Neural cell (in vitro differentiated cells): ENCODE data around the gene VAV3. TPM values are rescaled to one million over a fixed set of nuclear protein-coding genes. Genes with fewer than 3 reads are reported as not detected.

Experiments used
- H2AFZ ChIP-seq: fragments of 200-600, 300-800 bp; sonication (generic), shearing (Covaris generic); 2 replicates; pipeline ENCODE4 v1.6.0; 2014; ENCODE audit warnings: low read depth, mild to moderate bottlenecking, antibody characterized with exemption, low read length, moderate library complexity
- H3F3A ChIP-seq: fragments of 200-600 bp; shearing (Covaris generic); 2 replicates; pipeline ENCODE4 v1.6.1; 2016; ENCODE audit warnings: mild to moderate bottlenecking, moderate library complexity, mixed read lengths, antibody characterized with exemption, low read length; ENCODE audit not compliant: insufficient read depth, poor library complexity, severe bottlenecking
- H3K27ac ChIP-seq: fragments of 200-600, 300-800 bp; sonication (generic), shearing (Covaris generic); 2 replicates; pipeline ENCODE4 v1.5.1; 2014; ENCODE audit warnings: mild to moderate bottlenecking, low read length, moderate library complexity
- H3K27me3 ChIP-seq: fragments of 300-800, 200-600 bp; sonication (generic), shearing (Covaris generic); 2 replicates; pipeline ENCODE4 v1.6.0; 2014; ENCODE audit warnings: mild to moderate bottlenecking, low read depth, low read length, moderate library complexity; ENCODE audit not compliant: insufficient read depth
- H3K36me3 ChIP-seq: fragments of 300-800, 200-600 bp; sonication (generic), shearing (Covaris generic); 2 replicates; pipeline ENCODE4 v1.5.1; 2014; ENCODE audit warnings: mild to moderate bottlenecking, antibody characterized with exemption, low read length, moderate library complexity; ENCODE audit not compliant: insufficient read depth
- H3K4me2 ChIP-seq: fragments of 300-800, 200-600 bp; sonication (generic), shearing (Covaris generic); 2 replicates; pipeline ENCODE4 v1.6.0; 2014; ENCODE audit warnings: mild to moderate bottlenecking, low read length
- H3K4me3 ChIP-seq: fragments of 300-800, 200-600 bp; sonication (generic), shearing (Covaris generic); 2 replicates; pipeline ENCODE4 v1.5.1; 2014; ENCODE audit warnings: mild to moderate bottlenecking, low read length, moderate library complexity
- H3K79me2 ChIP-seq: fragments of 200-600 bp; shearing (Covaris generic); replicated peaks from 2 replicates; pipeline ENCODE4 v1.6.0; 2014; ENCODE audit warnings: mild to moderate bottlenecking, low read length, moderate library complexity; ENCODE audit not compliant: insufficient read depth
- H3K9ac ChIP-seq: fragments of 300-800, 200-600 bp; sonication (generic), shearing (Covaris generic); 2 replicates; pipeline ENCODE4 v1.6.1; 2016; ENCODE audit warnings: mild to moderate bottlenecking, low read length, mixed read lengths
- H3K9me2 ChIP-seq: fragments of 200-600 bp; shearing (Covaris generic); 2 replicates; pipeline ENCODE4 v1.6.1; 2016; ENCODE audit warnings: mild to moderate bottlenecking, low read length, mixed read lengths; ENCODE audit not compliant: insufficient read depth
- H3K9me3 ChIP-seq: fragments of 200-600, 300-800 bp; sonication (generic), shearing (Covaris generic); 2 replicates; pipeline ENCODE4 v1.6.1; 2016; ENCODE audit warnings: mild to moderate bottlenecking, mixed run types, low read length, moderate library complexity, mixed read lengths
- H4K20me1 ChIP-seq: fragments of 200-600 bp; shearing (Covaris generic); 2 replicates; pipeline ENCODE4 v1.6.1; 2016; ENCODE audit warnings: mild to moderate bottlenecking, mixed run types; ENCODE audit not compliant: insufficient read depth
- CTCF ChIP-seq: fragments of 450-650 bp; IDR thresholded peaks from 2 replicates; pipeline ENCODE4 v1.5.1; 2014; ENCODE audit warnings: antibody characterized with exemption, mild to moderate bottlenecking, moderate library complexity; ENCODE audit not compliant: poor library complexity, severe bottlenecking
- EP300 ChIP-seq: fragments of 450-650 bp; conservative IDR thresholded peaks from 2 replicates; pipeline ENCODE4 v1.6.1; 2014; ENCODE audit warnings: antibody characterized with exemption, mild to moderate bottlenecking, moderate library complexity; ENCODE audit not compliant: poor library complexity, severe bottlenecking
- EZH2 ChIP-seq: fragments of 200-600, 300-800 bp; shearing (Covaris generic), sonication (generic); IDR thresholded peaks from 2 replicates; pipeline ENCODE4 v1.6.1; 2014; ENCODE audit warnings: antibody characterized with exemption, low read length, borderline replicate concordance, mild to moderate bottlenecking; ENCODE audit not compliant: insufficient read depth, poor library complexity, severe bottlenecking
- MXI1 ChIP-seq: fragments of 450-650 bp; conservative IDR thresholded peaks from 2 replicates; pipeline ENCODE4 v1.6.1; 2014; ENCODE audit warnings: antibody characterized with exemption, mild to moderate bottlenecking; ENCODE audit not compliant: poor library complexity, severe bottlenecking
- POLR2AphosphoS5 ChIP-seq: IDR thresholded peaks from 2 replicates; pipeline ENCODE4 v1.6.1; 2012
- RAD21 ChIP-seq: fragments of 450-650 bp; conservative IDR thresholded peaks from 2 replicates; pipeline ENCODE4 v1.6.1; 2014; ENCODE audit warnings: antibody characterized with exemption, mild to moderate bottlenecking, moderate library complexity
- REST ChIP-seq: IDR thresholded peaks from 2 replicates; pipeline ENCODE4 v1.6.1; 2012; ENCODE audit warnings: borderline replicate concordance
- SMC3 ChIP-seq: fragments of 450-650 bp; conservative IDR thresholded peaks from 2 replicates; pipeline ENCODE4 v1.6.1; 2014; ENCODE audit warnings: antibody characterized with exemption, mild to moderate bottlenecking, moderate library complexity; ENCODE audit not compliant: poor library complexity
- TAF1 ChIP-seq: IDR thresholded peaks from 2 replicates; pipeline ENCODE4 v1.6.1; 2012; ENCODE audit warnings: low read depth
- polyA plus RNA-seq: library from polyadenylated mRNA; depleted of rRNA; stranded (reverse); fragments of >200 nt; gene quantifications from 2 replicates; pipeline ENCODE4 v1.2.3, GENCODE V29; 2014

The VAV3 gene
- polyA plus RNA-seq, 1 donor from 2014 or later = 7.6 TPM

DNA sequence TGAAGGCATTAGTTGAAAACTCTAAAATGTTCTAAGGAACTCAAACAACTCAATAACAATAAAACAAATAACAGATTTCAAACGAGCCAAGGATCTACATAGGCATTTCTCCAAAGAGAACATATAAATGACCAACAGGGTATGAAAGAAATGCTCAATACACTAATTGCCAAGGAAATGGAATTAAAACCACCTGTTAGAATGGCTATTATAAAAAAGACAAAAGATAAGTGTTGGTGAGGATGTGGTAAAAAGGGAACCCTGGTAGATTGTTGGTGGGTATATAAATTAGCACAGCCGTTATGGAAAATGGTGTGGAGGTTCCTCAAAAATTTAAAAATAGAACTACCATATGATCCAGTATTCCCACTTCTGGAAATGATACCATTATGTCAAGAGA, 9.1 kb upstream of the VAV3 start:
- H3K9me2 ChIP-seq = no peaks in the 10 kb centered on the region
- H4K20me1 ChIP-seq = no peaks in the 10 kb centered on the region
- H3K27ac ChIP-seq = no peak overlapping the region
- no peak overlapping the region for H3K4me2 ChIP-seq
- H3K79me2 ChIP-seq = no peaks in the 10 kb centered on the region
- H3F3A ChIP-seq = no peaks in the 10 kb centered on the region
- no peak overlapping the region for H2AFZ ChIP-seq
- no peak overlapping the region for H3K4me3 ChIP-seq
- TF ChIP-seq SMC3 = no peak
- no peak for TF ChIP-seq REST
- TF ChIP-seq TAF1 = no peak
- no peak for TF ChIP-seq EZH2
- no peak for TF ChIP-seq CTCF
- no peak for TF ChIP-seq EP300
- no peak for TF ChIP-seq POLR2AphosphoS5
- TF ChIP-seq MXI1 = no peak
- no peak for TF ChIP-seq RAD21
- H3K36me3 ChIP-seq = no peaks in the 10 kb centered on the region
- no peak overlapping the region for H3K9ac ChIP-seq
- H3K27me3 ChIP-seq = no peaks in the 10 kb centered on the region
- H3K9me3 ChIP-seq = no peaks in the 10 kb centered on the region

- no peak overlapping the region for H3K9ac ChIP-seq
- H3K4me2 ChIP-seq = no peak overlapping the region
- H3K27me3 ChIP-seq = no peaks in the 10 kb centered on the region
- no peaks in the 10 kb centered on the region for H3K36me3 ChIP-seq
- TF ChIP-seq MXI1 (no peak), RAD21 (no peak), EZH2 (no peak), TAF1 (no peak), REST (no peak), CTCF (no peak), SMC3 (no peak), POLR2AphosphoS5 (no peak), EP300 (no peak)
- no peaks in the 10 kb centered on the region for H3K9me2 ChIP-seq
- no peak overlapping the region for H3K27ac ChIP-seq
- no peak overlapping the region for H3K4me3 ChIP-seq
- no peaks in the 10 kb centered on the region for H3F3A ChIP-seq
- H2AFZ ChIP-seq = no peak overlapping the region
- H3K9me3 ChIP-seq = no peaks in the 10 kb centered on the region
- H4K20me1 ChIP-seq = no peaks in the 10 kb centered on the region
- H3K79me2 ChIP-seq = no peaks in the 10 kb centered on the region
Observed at GRCh38 chr1:107972391-107973180, 7.6 kb upstream of the VAV3 start.
